Hematopoietic multipotent progenitor cell (in vitro differentiated cells): ENCODE data around the gene ACOT2. TPM values are rescaled to one million over a fixed set of nuclear protein-coding genes. Genes with fewer than 3 reads are reported as not detected.

Experiments
- DNase-seq, 3 donors: peaks; one replicate each; pipeline ENCODE4 v3.0.0-alpha.2; 2011 to 2015; ENCODE audit warnings: low read depth in 2 of 3, low spot score in 2 of 3
- total RNA-seq: library from RNA; depleted of rRNA; stranded (reverse); fragments of >200 nt; gene quantifications from one replicate; pipeline ENCODE4 v1.2.3, GENCODE V29; 2012

The ACOT2 gene
- total RNA-seq, 1 donor = 54.4 TPM

GRCh38 chr14:73613046-73613383, 44.0 kb downstream of the ACOT2 start:
- DNase-seq = no peak

DNA sequence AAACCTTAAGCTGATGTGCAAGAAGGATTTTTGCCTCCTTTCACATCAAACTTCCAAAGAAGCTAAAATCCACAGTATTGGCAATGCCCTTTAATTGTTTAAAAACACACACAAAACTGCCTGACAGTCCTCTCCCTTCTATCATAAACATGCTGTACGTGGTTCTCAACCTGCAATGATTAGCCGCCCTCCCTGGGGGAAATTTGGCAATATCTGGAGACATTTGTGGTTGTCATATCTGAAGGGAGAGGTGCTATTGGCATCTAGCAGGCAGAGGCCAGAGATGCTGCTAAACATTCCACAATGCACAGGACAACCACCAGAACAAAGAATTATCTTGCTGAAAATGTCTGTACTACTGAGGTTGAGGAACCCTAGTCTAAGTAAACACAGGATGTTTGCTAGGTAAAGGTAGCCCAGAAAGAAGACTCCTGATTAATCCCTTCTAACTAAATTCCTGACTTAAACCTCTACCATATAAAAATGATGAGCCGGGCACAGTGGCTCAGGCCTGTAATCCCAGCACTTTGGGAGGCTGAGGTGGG, 44.5 kb downstream of the ACOT2 start:
- no peak for DNase-seq

DNA sequence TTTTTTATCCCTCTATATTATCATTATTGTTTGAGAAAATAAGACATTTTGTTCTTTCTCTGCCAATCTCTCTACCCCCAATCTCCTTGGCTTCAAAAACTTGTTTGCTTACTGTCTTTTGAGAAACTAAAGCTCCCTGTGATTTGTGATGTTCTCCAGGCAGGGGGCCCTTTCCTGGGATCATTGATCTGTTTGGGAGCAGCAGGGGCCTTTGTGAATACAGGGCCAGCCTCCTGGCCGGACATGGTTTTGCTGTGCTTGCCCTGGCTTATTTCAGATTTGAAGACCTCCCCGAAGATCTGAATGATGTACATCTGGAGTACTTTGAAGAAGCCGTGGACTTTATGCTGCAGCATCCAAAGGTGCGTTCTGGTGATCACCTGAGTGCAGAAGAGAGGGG, 47.8 kb downstream of the ACOT2 start:
- no peak for DNase-seq

- no peak for DNase-seq
These were observed 50.5 kb downstream of the ACOT2 start for GRCh38 chr14:73619524-73619923.

DNA sequence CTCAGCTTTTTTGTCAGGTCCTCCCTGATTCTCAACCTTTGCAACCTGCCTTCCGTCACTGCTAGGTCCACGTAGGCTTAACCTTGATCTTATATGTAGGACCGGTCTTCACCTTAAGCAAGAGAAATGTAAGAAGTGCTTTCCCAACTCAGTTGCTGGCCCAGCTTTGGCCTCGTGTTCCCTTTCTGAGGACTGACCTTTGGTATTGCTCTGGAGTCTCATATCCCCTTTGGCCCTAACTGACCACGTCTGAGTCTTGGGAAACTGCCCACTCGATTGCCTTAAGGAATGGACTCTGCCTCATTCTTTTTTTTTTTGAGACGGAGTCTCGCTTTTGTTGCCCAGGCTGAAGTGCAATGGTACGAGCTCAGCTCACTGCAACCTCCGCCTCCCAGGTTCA, 51.3 kb downstream of the ACOT2 start:
- DNase-seq = no peak

DNA sequence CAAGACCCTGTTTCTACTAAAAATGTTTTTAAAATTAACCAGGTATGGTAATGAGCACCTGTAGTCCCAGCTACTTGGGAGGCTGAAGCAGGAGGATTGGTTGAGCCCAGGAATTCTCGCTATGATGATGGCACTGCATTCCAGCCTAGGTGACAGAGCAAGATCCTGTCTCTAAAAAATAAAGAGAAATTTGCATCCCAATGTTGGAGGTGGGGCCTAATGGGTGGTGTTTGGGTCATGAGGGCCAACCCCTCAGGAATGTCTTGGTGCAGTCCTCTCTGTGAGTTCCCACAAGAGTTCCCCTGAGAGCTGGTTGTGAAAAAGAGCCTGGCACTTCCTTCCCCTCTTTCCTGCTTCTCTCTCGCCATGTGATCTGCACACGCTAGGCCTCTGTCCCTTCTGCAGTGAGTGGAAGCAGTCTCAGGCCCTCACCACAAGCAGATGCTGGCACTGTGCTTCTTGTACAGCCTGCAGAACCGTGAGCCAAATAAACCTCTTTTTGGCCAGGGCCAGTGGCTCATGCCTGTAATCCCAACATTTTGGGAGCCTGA, 54.6 kb downstream of the ACOT2 start:
- DNase-seq = no peak

Other genes starting within 250 kb of the ACOT2 start
- gene NUMB, start 110.7 kb upstream of the ACOT2 start, total RNA-seq = 38.5 TPM
- 38.5 TPM for gene RIOX1, start 78.3 kb upstream of the ACOT2 start, total RNA-seq
- gene ACOT1, start 32.1 kb upstream of the ACOT2 start, total RNA-seq = 1.9 TPM
- gene HEATR4, start 10.3 kb upstream of the ACOT2 start, total RNA-seq = under 0.01 TPM
- gene ACOT4, start 22.7 kb downstream of the ACOT2 start, total RNA-seq = 1.3 TPM
- gene ACOT6, start 43.3 kb downstream of the ACOT2 start, total RNA-seq = not detected
- 2.4 TPM for gene DNAL1, start 75.8 kb downstream of the ACOT2 start, total RNA-seq
- gene PNMA1, start 145.2 kb downstream of the ACOT2 start, total RNA-seq = 11.6 TPM